ENCODE data around the gene IL7R.
A peak's percentile ranks its signal among the peaks of the same experiment; 100 is the strongest.
"Not testable (repeated sequence)": the region's sequence is repeated elsewhere in the genome, so short reads cannot be mapped to it uniquely, and the experiment has no call there.

The IL7R gene

GRCh38 chr5:35890021-35891020 is 33.6 kb downstream of the IL7R start:
- Mint-ChIP-seq H3K36me3 (ENCODE audit: low read depth) (no peaks in the 10 kb centered on the region), H3K27me3 (ENCODE audit: low read depth, poor library complexity) (no peaks in the 10 kb centered on the region), H3K9me3 (no peaks in the 10 kb centered on the region), H3K4me1 (peaks cover 6% of the 10 kb centered on the region), H3K27ac (no peak overlapping the region), H3K4me3 (no peak overlapping the region)
- no peak for DNase-seq
- TF ChIP-seq CTCF (IDR thresholded peaks at IDR 0.05): no peak

- not testable (repeated sequence) for H3K9me3 Mint-ChIP-seq; H3K27ac Mint-ChIP-seq; H3K27me3 Mint-ChIP-seq (ENCODE audit: low read depth, poor library complexity); H3K4me1 Mint-ChIP-seq; H3K4me3 Mint-ChIP-seq; DNase-seq; H3K36me3 Mint-ChIP-seq (ENCODE audit: low read depth)
Measured at GRCh38 chr5:35892799-35893198, 36.1 kb downstream of the IL7R start.

GRCh38 chr5:35894131-35894530 is 37.4 kb downstream of the IL7R start:
- H3K27ac Mint-ChIP-seq: no peak overlapping the region
- H3K9me3 Mint-ChIP-seq: no peaks in the 10 kb centered on the region
- no peak for DNase-seq
- no peak for TF ChIP-seq CTCF (IDR thresholded peaks at IDR 0.05)
- no peak overlapping the region for H3K4me3 Mint-ChIP-seq
- no peaks in the 10 kb centered on the region for H3K27me3 Mint-ChIP-seq (ENCODE audit: low read depth, poor library complexity)
- peaks cover 7% of the 10 kb centered on the region for H3K4me1 Mint-ChIP-seq
- H3K36me3 Mint-ChIP-seq (ENCODE audit: low read depth): no peaks in the 10 kb centered on the region

- Mint-ChIP-seq H3K36me3 (ENCODE audit: low read depth) (no peaks in the 10 kb centered on the region), H3K27me3 (ENCODE audit: low read depth, poor library complexity) (peaks cover 5% of the 10 kb centered on the region)
- no peak for TF ChIP-seq CTCF (IDR thresholded peaks at IDR 0.05)
Measured at GRCh38 chr5:35898952-35899660, 42.4 kb downstream of the IL7R start.

GRCh38 chr5:35899800-35900199 is 43.1 kb downstream of the IL7R start:
- DNase-seq: no peak
- no peak overlapping the region for H3K4me3 Mint-ChIP-seq
- no peaks in the 10 kb centered on the region for H3K36me3 Mint-ChIP-seq (ENCODE audit: low read depth)
- H3K27me3 Mint-ChIP-seq (ENCODE audit: low read depth, poor library complexity): peaks cover 5% of the 10 kb centered on the region
- H3K9me3 Mint-ChIP-seq: peaks cover 15% of the 10 kb centered on the region
- no peak overlapping the region for H3K27ac Mint-ChIP-seq
- peaks cover 28% of the 10 kb centered on the region for H3K4me1 Mint-ChIP-seq
- TF ChIP-seq CTCF (IDR thresholded peaks at IDR 0.05): no peak

More at GRCh38 chr5:35898952-35899660, 42.4 kb downstream of the IL7R start:
- Mint-ChIP-seq H3K9me3 (peaks cover 10% of the 10 kb centered on the region), H3K27ac (peak overlapping the region; percentile 13), H3K4me3 (no peak overlapping the region), H3K4me1 (peaks cover 28% of the 10 kb centered on the region)
- no peak for DNase-seq

GRCh38 chr5:35900972-35901695 is 44.4 kb downstream of the IL7R start:
- H3K27ac Mint-ChIP-seq: no peak overlapping the region
- DNase-seq: no peak
- no peaks in the 10 kb centered on the region for H3K36me3 Mint-ChIP-seq (ENCODE audit: low read depth)
- TF ChIP-seq CTCF (IDR thresholded peaks at IDR 0.05): no peak
- H3K9me3 Mint-ChIP-seq: peaks cover 19% of the 10 kb centered on the region
- H3K4me1 Mint-ChIP-seq: peaks cover 28% of the 10 kb centered on the region
- H3K4me3 Mint-ChIP-seq: no peak overlapping the region
- peaks cover 5% of the 10 kb centered on the region for H3K27me3 Mint-ChIP-seq (ENCODE audit: low read depth, poor library complexity)
